ENCODE measurements around the gene PLAA.

Gene PLAA

GRCh38 chr9:26954050-26954508 is 7.0 kb upstream of the PLAA start:
- H3K27me3 ChIP-seq: no peaks in the 10 kb centered on the region
- no peaks in the 10 kb centered on the region for H3K9me3 ChIP-seq
- no peak for TF ChIP-seq CTCF (IDR thresholded peaks at IDR 0.05; ENCODE audit: low read depth, low read length)
- H3K4me3 ChIP-seq (ENCODE audit: low read depth, low read length): no peak overlapping the region
- 0 out of 2 replicates have a peak, but pooled peaks cover 4% of the 10 kb centered on the region for H3K4me1 ChIP-seq
- H3K36me3 ChIP-seq: no peaks in the 10 kb centered on the region
- DNase-seq: no peak

- no peak for DNase-seq
- Histone ChIP-seq H3K4me3 (ENCODE audit: low read depth, low read length) (no peak overlapping the region), H3K27me3 (no peaks in the 10 kb centered on the region), H3K9me3 (no peaks in the 10 kb centered on the region), H3K4me1 (0 out of 2 replicates have a peak, but pooled peaks cover 4% of the 10 kb centered on the region), H3K36me3 (peaks cover under 1% of the 10 kb centered on the region; the same call in 1 of the 2 replicates)
- no peak for TF ChIP-seq CTCF (IDR thresholded peaks at IDR 0.05; ENCODE audit: low read depth, low read length)
These were observed 4.8 kb upstream of the PLAA start for GRCh38 chr9:26951794-26952193.

- DNase-seq: no peak
These were observed 3.5 kb upstream of the PLAA start for GRCh38 chr9:26950521-26950920.

GRCh38 chr9:26949637-26950069 is 2.6 kb upstream of the PLAA start:
- H3K4me1 ChIP-seq: 0 out of 2 replicates have a peak, but pooled peaks cover 4% of the 10 kb centered on the region
- TF ChIP-seq CTCF (IDR thresholded peaks at IDR 0.05; ENCODE audit: low read depth, low read length): no peak
- no peaks in the 10 kb centered on the region for H3K9me3 ChIP-seq
- H3K27me3 ChIP-seq: no peaks in the 10 kb centered on the region
- H3K4me3 ChIP-seq (ENCODE audit: low read depth, low read length): no peak overlapping the region
- H3K36me3 ChIP-seq: peaks cover 4% of the 10 kb centered on the region; the same call in 1 of the 2 replicates
- no peak for DNase-seq

More at GRCh38 chr9:26950521-26950920, 3.5 kb upstream of the PLAA start:
- H3K4me3 ChIP-seq (ENCODE audit: low read depth, low read length): no peak overlapping the region
- H3K4me1 ChIP-seq: 0 out of 2 replicates have a peak, but pooled peaks cover 4% of the 10 kb centered on the region
- TF ChIP-seq CTCF (IDR thresholded peaks at IDR 0.05; ENCODE audit: low read depth, low read length): no peak
- no peaks in the 10 kb centered on the region for H3K9me3 ChIP-seq
- peaks cover 4% of the 10 kb centered on the region; the same call in 1 of the 2 replicates for H3K36me3 ChIP-seq
- no peaks in the 10 kb centered on the region for H3K27me3 ChIP-seq

GRCh38 chr9:26947736-26948135 is 694 bp upstream of the PLAA start:
- Histone ChIP-seq H3K4me1 (peaks cover 7% of the 10 kb centered on the region; the same call in 1 of the 2 replicates), H3K27me3 (no peaks in the 10 kb centered on the region), H3K4me3 (ENCODE audit: low read depth, low read length) (peak overlapping the region; percentile 80), H3K9me3 (no peaks in the 10 kb centered on the region), H3K36me3 (peaks cover 4% of the 10 kb centered on the region; the same call in 1 of the 2 replicates)
- TF ChIP-seq CTCF (IDR thresholded peaks at IDR 0.05; ENCODE audit: low read depth, low read length): no peak
- DNase-seq: no peak

- DNase-seq: no peak
- no peak for TF ChIP-seq CTCF (IDR thresholded peaks at IDR 0.05; ENCODE audit: low read depth, low read length)
- no peaks in the 10 kb centered on the region for H3K27me3 ChIP-seq
- peaks cover 4% of the 10 kb centered on the region; the same call in 1 of the 2 replicates for H3K36me3 ChIP-seq
- peaks cover 7% of the 10 kb centered on the region; the same call in 1 of the 2 replicates for H3K4me1 ChIP-seq
- no peaks in the 10 kb centered on the region for H3K9me3 ChIP-seq
- H3K4me3 ChIP-seq (ENCODE audit: low read depth, low read length): peak overlapping the region; percentile 80
These were observed 1.5 kb downstream of the PLAA start for GRCh38 chr9:26945591-26945990.
